GM19023 (cell line): ENCODE measurements around the gene GLB1L.
A peak's percentile ranks its signal among the peaks of the same experiment; 100 is the strongest.

Experiments used
- ATAC-seq: cut with Tn5 transposase; IDR thresholded peaks from one replicate; pipeline ENCODE4 v1.9.1; 2021; ENCODE audit warnings: mild to moderate bottlenecking, moderate library complexity; ENCODE audit not compliant: unreplicated experiment

The GLB1L gene

GRCh38 chr2:219253753-219254589 lies 8.7 kb upstream of the GLB1L start, which contains the start of gene TUBA4A:
Gene TUBA4A, minus strand, starts transcription at chr2:219253918. Its CDS starts 60 bp downstream, at chr2:219253858.
- ATAC-seq: peak; percentile 51

- ATAC-seq: peak; percentile 14
Measured at GRCh38 chr2:219252900-219253752, 7.9 kb upstream of the GLB1L start, which contains the start of gene TUBA4B. Gene TUBA4B, plus strand, starts transcription at chr2:219253243. Its CDS starts 165 bp downstream, at chr2:219253408.

- no peak for ATAC-seq
Measured at GRCh38 chr2:219252570-219252899, 7.3 kb upstream of the GLB1L start.

- ATAC-seq: no peak
Measured at GRCh38 chr2:219252084-219252483, 6.8 kb upstream of the GLB1L start.

DNA sequence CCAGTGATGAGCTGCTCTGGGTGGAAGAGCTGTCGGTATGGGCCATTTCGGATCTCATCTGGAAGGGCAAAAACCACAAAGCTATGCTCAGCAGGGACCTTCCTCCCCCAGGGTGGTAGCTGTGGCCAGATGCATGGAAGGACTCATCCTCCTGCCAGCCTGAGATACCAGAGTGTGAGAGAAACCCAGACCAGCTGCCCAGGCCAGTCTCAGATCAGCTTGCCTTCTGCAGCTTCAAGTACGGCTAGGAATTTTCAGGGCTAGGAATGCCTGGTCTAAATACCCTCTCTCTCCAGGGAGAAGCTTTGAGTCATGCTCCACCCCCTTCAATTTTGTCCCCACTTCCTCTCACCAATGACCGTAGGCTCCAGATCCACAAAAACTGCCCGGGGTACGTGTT lies 6.4 kb upstream of the GLB1L start:
- ATAC-seq: no peak

GRCh38 chr2:219250049-219250781 lies 5.0 kb upstream of the GLB1L start:
- no peak for ATAC-seq

GRCh38 chr2:219249203-219249980 lies 4.1 kb upstream of the GLB1L start:
- ATAC-seq: peak; percentile 34

GRCh38 chr2:219248845-219249202 lies 3.6 kb upstream of the GLB1L start:
- no peak for ATAC-seq

DNA sequence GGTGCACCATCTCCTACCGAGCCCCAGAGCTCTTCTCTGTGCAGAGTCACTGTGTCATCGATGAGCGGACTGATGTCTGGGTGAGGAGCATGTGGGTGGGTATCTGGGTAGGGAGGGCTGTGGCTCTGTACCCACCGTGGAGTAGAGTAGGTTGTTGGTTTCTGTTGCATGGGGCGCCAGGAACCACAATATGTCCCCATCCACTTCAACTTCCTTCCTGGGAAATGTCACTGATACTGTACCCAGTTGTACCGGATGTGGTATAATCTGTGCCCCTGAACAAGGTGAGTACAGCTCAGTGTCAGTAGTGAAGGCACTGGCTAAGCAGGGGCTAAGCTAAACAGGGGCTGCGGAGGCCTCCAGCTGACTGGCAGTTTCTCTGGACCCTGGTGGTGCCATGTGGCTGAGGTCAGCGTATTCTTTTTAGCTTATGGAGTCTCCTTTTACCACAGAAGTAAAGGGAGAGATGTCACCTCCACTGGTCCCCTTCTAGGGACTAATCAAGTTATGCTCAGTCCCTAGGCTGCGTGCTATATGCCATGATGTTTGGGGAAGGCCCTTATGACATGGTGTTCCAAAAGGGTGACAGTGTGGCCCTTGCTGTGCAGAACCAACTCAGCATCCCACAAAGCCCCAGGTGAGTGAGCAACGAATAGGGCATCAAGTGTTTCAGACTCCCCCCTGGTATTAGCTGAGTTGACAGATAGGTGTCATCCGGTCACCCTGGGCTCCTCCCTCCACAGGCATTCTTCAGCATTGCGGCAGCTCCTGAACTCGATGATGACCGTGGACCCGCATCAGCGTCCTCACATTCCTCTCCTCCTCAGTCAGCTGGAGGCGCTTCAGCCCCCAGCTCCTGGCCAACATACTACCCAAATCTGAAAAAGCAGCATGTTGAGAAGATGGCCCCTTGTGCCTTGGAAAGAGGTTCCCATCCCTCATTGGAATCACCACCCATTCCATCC lies 2.7 kb upstream of the GLB1L start:
- ATAC-seq: no peak

DNA sequence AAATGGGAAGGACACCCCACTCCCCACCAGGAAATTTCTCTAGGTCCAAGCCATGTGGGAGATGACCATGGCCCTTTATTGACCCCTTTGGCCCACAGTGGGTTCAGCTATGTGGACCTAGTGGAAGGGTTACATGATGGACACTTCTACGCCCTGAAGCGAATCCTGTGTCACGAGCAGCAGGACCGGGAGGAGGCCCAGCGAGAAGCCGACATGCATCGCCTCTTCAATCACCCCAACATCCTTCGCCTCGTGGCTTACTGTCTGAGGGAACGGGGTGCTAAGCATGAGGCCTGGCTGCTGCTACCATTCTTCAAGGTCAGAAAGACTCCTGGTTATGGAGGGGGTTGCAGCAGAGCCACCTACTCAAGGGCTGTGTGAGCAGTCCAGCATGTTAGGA lies 1.3 kb upstream of the GLB1L start:
- no peak for ATAC-seq

GRCh38 chr2:219245899-219246230 lies 621 bp upstream of the GLB1L start:
- ATAC-seq: no peak

DNA sequence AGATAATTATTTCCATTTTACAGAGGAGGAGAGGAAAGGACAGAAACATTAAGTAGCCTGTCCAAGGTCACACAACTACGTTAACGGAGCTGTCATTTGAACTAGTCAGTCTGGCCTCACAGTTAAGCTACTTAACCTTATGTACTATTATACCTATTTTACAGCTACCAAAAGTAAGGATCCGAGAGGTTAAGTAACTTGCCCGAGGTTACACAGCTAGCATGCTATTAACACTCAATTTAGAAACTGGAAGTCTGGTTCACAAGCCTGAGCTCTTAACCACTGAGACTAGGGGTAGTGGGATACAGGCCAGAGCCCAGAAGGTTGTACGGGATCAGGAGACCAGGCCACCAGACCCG lies 476 bp downstream of the GLB1L start:
- ATAC-seq: no peak

GRCh38 chr2:219243291-219243761 lies 1.9 kb downstream of the GLB1L start:
- no peak for ATAC-seq

DNA sequence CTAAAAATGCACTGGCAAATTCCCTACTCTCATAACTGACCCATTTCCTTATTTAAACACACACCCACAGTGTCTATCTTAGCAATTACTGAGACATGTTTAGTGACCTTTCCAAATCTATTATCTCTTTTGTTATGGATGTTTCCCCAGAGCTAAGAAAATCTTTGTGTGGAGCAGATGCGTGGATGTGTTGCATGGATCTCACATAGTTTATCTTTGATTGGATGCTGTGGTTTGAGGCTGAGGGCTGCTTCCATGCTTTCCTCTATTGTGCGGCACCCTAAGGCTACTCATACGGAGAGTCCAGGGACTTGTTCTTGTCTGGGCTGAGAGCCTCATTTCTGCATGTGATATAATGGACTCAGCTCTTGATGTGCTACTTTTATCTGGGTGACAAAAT lies 10.9 kb downstream of the GLB1L start:
- ATAC-seq: no peak

GRCh38 chr2:219230059-219230540 lies 15.1 kb downstream of the GLB1L start:
- no peak for ATAC-seq

- ATAC-seq: peak; percentile 98
Measured at GRCh38 chr2:219229305-219230058, 15.8 kb downstream of the GLB1L start, which contains the start of the genes ANKZF1 and ATG9A. Gene ANKZF1, plus strand, starts transcription at chr2:219229806. Its CDS starts 452 bp downstream, at chr2:219230258. Gene ATG9A, minus strand, starts transcription at chr2:219229636. Its CDS starts 1,612 bp downstream, at chr2:219228024.

DNA sequence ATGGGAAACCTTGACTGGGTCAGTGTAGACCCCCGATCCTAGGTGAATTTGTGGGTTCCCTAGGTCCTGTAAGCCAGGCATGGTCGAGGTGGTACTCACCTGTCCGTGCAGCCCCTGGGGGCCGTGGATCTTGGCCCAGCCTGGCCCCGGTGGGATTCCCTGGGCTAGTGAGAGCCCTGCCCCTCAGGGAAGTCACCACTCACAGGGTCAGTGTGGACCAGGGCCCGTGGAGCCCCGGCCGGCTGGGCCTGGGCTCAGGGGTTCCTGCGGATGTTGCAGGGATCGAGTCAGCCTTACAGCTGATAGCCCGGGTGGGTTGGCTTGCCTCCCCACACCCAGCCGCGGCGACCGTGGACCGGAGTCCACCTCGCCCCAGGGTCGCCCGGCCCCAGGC lies 16.3 kb downstream of the GLB1L start:
- ATAC-seq: peak; percentile 22
